HAP-1 (cell line): Measurements from ENCODE around the gene ZNF865.

Source experiments
- DNase-seq, 2 experiments: peaks; one replicate each; pipeline ENCODE4 v3.0.0-alpha.2; 2016 to 2020; ENCODE audit warnings: low spot score in 2 of 2
- H3K27me3 ChIP-seq: fragments of 250-450 bp; sonication (Bioruptor Pico); 2 replicates; pipeline ENCODE4 v1.5.1; 2020; ENCODE audit warnings: low read depth, mild to moderate bottlenecking, moderate library complexity
- H3K36me3 ChIP-seq: fragments of 250-450 bp; sonication (Bioruptor Pico); replicated peaks from 2 replicates; pipeline ENCODE4 v1.5.1; 2020; ENCODE audit warnings: mild to moderate bottlenecking
- H3K4me1 ChIP-seq: fragments of 250-450 bp; sonication (Bioruptor Pico); 2 replicates; pipeline ENCODE4 v1.5.1; 2020; ENCODE audit warnings: mild to moderate bottlenecking
- H3K4me3 ChIP-seq: fragments of 250-450 bp; sonication (Bioruptor Pico); 2 replicates; pipeline ENCODE4 v1.5.1; 2020; ENCODE audit warnings: mild to moderate bottlenecking, moderate library complexity
- H3K9me3 ChIP-seq: fragments of 250-450 bp; sonication (Bioruptor Pico); 2 replicates; pipeline ENCODE4 v1.5.1; 2020; ENCODE audit warnings: mild to moderate bottlenecking, moderate library complexity
- in situ Hi-C: fragments of 300-500 bp; cut with MboI; formaldehyde crosslinking; loops from 3 replicates; pipeline ENCODE4 v1.14.3; 2020; ENCODE audit warnings: low sequenced_read_pairs, inconsistent platforms, mixed read lengths

Gene ZNF865

DNA sequence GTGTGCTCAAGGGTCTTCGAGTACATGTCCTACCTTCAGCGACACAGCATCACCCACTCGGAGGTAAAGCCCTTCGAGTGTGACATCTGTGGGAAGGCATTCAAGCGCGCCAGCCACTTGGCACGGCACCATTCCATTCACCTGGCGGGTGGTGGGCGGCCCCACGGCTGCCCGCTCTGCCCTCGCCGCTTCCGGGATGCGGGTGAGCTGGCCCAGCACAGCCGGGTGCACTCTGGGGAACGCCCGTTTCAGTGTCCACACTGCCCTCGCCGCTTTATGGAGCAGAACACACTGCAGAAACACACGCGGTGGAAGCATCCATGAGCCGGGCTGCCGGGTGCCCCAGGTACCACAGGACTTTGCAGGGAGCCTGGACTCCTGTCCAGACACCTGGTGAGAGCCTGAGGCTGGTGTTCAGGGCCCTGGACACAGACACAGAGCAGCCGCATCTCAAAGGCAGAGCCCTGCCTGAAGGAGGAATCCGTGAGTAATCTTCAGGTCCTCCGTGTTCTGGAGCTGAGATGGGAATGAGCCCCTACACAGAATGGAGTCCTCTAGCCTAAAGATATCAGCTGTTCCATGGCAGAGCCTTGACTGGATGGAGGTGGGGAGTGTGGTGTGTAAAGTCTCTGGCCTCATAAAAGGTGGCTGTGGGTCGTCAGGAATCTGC is 39.5 kb downstream of the ZNF865 start:
- peak overlapping the region; percentile 78; the same call in 1 of the 2 replicates for H3K4me3 ChIP-seq
- peaks cover 25% of the 10 kb centered on the region for H3K36me3 ChIP-seq
- no peak for DNase-seq
- H3K9me3 ChIP-seq, result no peaks in the 10 kb centered on the region
- H3K27me3 ChIP-seq, result no peaks in the 10 kb centered on the region
- in situ Hi-C loops, result no loop called here
- peaks cover 21% of the 10 kb centered on the region for H3K4me1 ChIP-seq

DNA sequence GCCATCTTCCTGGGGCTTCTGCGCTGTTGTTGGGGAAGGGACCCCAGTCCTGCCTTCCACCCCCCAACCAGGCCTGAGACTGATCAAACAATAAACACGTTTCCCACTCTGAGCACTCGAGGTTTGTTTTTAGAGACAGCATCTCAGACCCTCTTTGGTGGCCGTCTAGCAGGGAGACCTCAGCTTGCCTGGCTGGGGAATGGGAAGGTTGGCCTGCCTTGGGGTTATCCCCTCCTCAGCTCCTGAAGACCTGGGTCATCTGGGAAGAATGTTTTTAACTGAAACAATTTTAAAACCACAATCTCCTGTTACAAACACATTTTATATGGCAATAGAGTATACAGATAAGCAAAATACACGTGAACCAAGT is 40.0 kb downstream of the ZNF865 start:
- no peak overlapping the region for H3K4me3 ChIP-seq
- H3K36me3 ChIP-seq, result peaks cover 25% of the 10 kb centered on the region
- no peaks in the 10 kb centered on the region for H3K9me3 ChIP-seq
- DNase-seq, result no peak
- peaks cover 16% of the 10 kb centered on the region for H3K4me1 ChIP-seq
- no peaks in the 10 kb centered on the region for H3K27me3 ChIP-seq
- in situ Hi-C loops, result no loop called here

DNA sequence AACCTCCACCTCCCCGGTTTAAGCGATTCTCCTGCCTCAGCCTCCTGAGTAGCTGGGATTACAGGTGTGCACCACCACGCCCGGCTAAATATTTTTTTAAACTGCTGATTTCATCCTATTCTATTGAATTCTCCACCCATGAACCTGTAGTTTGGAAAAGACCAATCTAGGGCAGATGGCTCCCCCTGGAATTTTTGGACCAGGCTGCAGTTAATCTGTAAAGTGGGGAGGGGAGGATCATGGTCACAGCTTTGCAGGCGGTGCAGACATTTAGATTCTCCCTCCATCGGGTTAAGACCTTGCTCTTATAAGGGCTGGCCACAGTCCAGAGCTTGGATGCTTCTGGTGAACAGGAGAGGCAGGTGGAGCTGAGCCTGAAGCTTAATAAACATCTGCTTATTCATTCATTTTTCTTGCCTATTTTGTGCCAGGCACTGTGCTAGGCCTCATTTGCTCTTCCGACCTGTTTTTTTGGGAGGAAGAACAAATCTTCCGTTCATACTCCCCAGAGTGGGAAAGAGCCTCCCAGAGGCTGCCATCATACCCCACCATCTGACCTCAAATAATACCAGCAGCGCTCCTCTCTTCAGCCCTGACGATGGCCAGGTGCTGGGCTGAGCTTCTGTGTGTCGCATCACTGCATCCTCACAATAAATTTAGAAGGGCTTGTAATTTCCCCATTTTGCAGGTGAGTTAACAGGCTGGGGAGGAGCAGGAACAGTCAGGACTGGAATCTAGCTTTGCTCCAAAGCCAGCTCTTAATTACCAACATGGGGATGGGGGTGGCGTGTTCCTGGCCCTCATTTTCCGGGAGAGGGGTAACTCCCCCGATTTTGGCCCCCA is 41.7 kb downstream of the ZNF865 start:
- Histone ChIP-seq H3K36me3 (peaks cover 25% of the 10 kb centered on the region), H3K4me3 (peak overlapping the region; percentile 96)
- in situ Hi-C loops, result no loop called here

DNA sequence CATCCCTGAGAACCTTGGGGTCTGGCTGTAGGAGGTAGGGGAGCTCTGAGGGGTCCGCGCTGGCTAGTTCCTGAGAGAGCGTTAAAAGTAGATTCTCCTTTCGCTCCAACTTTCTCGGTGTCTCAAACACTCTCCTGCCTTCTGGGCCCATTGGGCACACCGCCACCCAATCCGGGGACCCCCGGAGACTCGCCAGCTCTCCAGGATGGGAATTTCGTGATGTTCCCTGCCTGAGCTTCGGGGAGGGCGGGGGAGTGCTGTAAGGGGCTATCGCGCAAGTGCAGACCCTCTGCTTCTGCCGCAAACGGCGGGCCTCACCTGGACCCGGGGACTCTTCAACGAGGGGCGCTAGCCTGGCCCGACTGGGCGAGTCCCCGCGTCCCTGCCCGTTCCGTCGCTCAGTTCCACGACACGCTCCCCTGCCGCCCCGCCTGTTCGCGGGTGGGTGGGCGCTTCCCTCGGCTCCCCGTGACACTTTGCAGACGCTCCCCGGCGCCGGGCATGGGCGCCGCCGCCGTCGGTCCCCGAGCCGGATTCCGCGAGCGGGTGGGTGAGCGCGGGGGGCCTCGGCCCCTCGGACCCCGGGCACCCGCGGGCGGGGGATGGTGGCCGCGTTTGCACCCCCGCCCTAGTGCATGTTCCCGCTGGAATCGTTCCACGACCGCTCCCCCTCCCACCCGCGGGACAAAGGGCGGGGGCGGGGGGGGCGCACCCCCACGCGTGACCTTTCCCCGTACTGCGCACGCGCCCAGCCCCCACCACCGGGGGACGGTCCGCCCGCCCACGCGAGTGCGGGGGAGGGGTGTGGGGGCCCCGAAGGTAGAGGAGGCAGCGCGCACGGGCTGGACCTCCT is 42.5 kb downstream of the ZNF865 start, which contains the start of gene CCDC106:
Gene CCDC106 (plus strand): TSS at position 481 of the 853 bp plus-strand sequence. CDS start 835 bp downstream, outside the sequence.
- peak; percentile 72 to 88 for DNase-seq
- in situ Hi-C loops, result no loop called here
- Histone ChIP-seq H3K4me3 (peak within 1 kb of the TSS; percentile 96), H3K36me3 (peaks cover 25% of the 10 kb centered on the region), H3K9me3 (no peaks in the 10 kb centered on the region), H3K27me3 (no peaks in the 10 kb centered on the region), H3K4me1 (peaks cover 11% of the 10 kb centered on the region)

More for the DNA sequence above, 41.7 kb downstream of the ZNF865 start:
- Histone ChIP-seq H3K4me1 (peaks cover 15% of the 10 kb centered on the region), H3K9me3 (no peaks in the 10 kb centered on the region), H3K27me3 (no peaks in the 10 kb centered on the region)
- no peak for DNase-seq

DNA sequence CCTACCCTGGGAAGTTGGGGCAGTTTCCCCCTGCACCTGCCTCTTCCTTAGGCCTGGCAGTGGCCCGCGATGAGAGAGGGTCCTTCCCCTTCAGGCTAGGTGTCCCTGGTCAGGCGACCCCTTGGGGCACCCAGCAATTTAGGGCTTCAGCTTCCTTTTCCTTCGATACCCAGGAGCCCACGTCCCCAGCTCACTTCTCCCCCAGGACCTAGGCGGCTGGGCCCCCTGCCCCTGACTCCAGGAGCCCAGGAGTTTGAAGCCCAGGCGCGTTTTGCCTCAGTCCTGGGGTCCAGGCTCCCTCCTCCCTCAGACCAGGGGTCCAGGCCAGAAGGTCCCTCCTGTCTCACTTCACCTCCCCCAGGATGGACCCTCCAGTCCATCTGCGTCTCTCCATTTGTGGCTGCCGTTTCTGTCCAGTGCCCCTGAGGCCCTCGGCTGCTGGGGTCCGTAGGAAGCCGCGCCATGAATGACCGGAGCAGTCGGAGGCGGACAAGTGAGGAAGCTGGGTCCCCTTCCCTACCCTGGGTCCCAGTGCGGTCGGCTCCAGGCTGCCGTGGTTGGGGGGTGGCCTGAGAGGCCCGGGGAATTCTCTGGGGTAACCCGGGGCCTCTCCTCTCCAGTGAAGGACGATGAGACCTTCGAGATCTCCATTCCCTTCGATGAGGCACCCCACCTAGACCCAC is 43.3 kb downstream of the ZNF865 start:
- in situ Hi-C loops, result no loop called here
- no peaks in the 10 kb centered on the region for H3K9me3 ChIP-seq
- H3K4me1 ChIP-seq, result peaks cover 8% of the 10 kb centered on the region
- DNase-seq, result no peak
- peak overlapping the region; percentile 96 for H3K4me3 ChIP-seq
- H3K36me3 ChIP-seq, result peaks cover 25% of the 10 kb centered on the region
- H3K27me3 ChIP-seq, result no peaks in the 10 kb centered on the region

DNA sequence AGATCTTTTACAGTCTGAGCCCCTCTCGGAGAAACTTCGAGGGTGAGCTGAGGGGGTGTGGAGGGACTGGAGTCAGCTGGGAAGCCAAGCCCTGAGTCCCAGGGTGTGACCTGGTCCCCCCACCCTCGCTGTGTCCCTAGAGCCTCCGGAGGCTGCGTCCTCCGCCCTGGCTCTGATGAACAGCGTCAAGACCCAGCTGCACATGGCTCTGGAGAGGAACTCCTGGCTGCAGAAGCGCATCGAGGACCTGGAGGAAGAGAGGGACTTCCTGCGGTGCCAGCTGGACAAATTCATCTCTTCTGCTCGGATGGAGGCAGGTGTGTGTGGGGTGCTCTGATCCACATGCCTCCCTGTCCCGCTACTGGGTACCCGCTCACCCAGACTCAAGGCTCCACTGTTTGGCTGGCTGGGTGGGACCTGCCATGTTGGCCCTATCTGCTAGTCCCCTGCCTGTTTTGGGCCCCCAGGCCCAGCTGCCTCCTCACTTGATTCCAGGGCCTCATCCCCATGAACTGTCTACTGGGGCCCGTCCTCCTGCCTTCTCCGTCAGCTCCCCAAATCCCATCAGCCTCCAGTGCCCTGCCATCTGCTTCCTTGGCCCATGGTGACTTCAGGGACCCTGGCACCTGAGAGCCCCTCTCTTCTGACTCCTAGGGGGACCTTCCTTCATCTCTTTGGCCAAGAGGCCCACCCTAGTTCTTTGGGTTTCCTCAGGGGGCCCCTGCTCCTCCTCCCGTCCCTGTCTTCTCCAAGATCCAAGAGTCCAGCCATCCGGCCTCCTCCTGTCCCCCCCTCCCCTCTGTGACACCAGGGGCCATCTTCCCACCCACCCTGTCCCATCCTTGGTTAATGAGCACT is 44.0 kb downstream of the ZNF865 start:
- Histone ChIP-seq H3K4me1 (peaks cover 8% of the 10 kb centered on the region), H3K9me3 (no peaks in the 10 kb centered on the region), H3K27me3 (no peaks in the 10 kb centered on the region), H3K4me3 (peak overlapping the region; percentile 96), H3K36me3 (peaks cover 23% of the 10 kb centered on the region)
- DNase-seq, result no peak
- in situ Hi-C loops, result loop anchor here (25.0 kb wide), 2 partner anchors 1187 to 1462 kb away; partner anchors contain the start of genes CDC42EP5, LENG9, MBOAT7 and TSEN34

DNA sequence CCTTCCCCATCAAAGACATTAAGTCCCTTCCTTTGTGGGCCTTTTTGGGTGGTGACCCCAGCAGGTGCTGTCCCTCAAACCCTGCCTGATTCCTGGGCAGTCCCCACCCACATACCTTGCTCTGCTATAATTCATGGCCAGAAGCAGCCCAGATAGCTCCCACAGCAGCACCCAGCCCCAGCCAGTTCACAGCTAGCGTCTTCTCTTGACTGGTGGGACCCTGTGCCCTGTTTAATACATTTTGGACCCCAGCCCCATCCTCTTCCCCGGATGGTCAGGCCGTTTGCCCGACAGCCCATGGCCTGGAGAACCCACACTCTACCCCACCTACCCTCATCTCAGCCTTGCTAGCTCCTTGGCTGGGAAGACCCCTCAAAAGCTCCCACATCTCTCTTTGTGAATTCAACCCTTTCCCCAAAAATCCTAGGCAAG is 44.7 kb downstream of the ZNF865 start:
- Histone ChIP-seq H3K9me3 (no peaks in the 10 kb centered on the region), H3K4me1 (peaks cover 8% of the 10 kb centered on the region), H3K27me3 (no peaks in the 10 kb centered on the region), H3K36me3 (peaks cover 19% of the 10 kb centered on the region), H3K4me3 (no peak overlapping the region)
- DNase-seq, result no peak
- in situ Hi-C loops, result loop anchor here (25.0 kb wide), 2 partner anchors 1188 to 1463 kb away; partner anchors contain the start of genes CDC42EP5, LENG9, MBOAT7 and TSEN34

DNA sequence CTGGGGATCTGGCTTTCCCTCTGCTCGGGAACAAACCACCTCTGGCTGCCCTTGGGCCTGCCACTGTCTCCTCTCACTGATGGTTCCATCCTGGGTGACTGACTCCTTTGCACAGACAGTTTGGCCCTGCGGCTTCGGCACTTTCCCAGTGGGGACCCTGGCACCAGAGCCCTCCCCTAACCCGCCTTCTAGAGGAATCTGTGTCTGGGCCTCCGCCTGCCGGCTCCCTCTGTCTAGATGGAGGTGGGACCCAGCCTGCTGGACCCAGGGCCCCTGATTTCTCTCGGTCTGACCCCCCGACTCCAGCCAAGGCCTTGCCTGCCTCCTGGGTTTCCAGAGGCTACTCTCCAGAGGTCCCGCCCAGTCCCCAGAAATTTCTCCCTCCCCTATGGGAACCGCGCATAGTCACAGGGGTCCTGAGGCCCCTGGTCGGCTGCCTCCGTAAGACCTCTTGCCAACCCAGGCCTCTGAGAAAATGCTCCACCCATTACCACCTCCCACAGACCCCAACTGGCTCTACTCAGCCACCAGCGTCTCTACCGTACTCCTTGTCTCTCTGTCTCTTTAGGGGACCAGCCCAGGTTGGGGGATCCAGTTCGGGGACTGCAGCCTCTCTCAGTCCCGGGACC is 45.3 kb downstream of the ZNF865 start:
- Histone ChIP-seq H3K4me1 (peaks cover 8% of the 10 kb centered on the region), H3K4me3 (no peak overlapping the region), H3K36me3 (peaks cover 17% of the 10 kb centered on the region), H3K9me3 (no peaks in the 10 kb centered on the region), H3K27me3 (no peaks in the 10 kb centered on the region)
- no peak for DNase-seq
- in situ Hi-C loops, result loop anchor here (25.0 kb wide), 2 partner anchors 1188 to 1463 kb away; partner anchors contain the start of genes CDC42EP5, LENG9, MBOAT7 and TSEN34

DNA sequence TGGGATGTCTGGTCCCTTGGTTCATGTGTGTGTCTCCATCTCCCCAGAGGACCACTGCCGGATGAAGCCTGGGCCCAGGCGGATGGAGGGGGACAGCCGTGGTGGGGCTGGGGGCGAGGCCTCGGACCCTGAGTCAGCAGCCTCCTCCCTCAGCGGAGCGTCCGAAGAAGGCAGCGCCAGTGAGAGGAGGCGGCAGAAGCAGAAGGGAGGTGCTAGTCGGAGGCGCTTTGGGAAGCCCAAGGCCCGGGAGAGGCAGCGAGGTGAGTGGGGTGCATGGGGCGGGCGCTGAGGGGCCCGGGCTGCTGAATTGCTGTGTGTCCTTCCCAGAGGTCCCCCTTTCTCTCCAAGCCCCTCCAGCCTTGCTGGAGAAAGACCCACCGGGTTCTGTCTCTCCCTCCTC is 45.8 kb downstream of the ZNF865 start:
- Histone ChIP-seq H3K4me3 (no peak overlapping the region), H3K4me1 (peaks cover 8% of the 10 kb centered on the region), H3K36me3 (peaks cover 21% of the 10 kb centered on the region), H3K9me3 (no peaks in the 10 kb centered on the region), H3K27me3 (no peaks in the 10 kb centered on the region)
- in situ Hi-C loops, result loop anchor here (25.0 kb wide), 2 partner anchors 1189 to 1464 kb away; partner anchors contain the start of genes CDC42EP5, LENG9, MBOAT7 and TSEN34
- DNase-seq, result no peak

DNA sequence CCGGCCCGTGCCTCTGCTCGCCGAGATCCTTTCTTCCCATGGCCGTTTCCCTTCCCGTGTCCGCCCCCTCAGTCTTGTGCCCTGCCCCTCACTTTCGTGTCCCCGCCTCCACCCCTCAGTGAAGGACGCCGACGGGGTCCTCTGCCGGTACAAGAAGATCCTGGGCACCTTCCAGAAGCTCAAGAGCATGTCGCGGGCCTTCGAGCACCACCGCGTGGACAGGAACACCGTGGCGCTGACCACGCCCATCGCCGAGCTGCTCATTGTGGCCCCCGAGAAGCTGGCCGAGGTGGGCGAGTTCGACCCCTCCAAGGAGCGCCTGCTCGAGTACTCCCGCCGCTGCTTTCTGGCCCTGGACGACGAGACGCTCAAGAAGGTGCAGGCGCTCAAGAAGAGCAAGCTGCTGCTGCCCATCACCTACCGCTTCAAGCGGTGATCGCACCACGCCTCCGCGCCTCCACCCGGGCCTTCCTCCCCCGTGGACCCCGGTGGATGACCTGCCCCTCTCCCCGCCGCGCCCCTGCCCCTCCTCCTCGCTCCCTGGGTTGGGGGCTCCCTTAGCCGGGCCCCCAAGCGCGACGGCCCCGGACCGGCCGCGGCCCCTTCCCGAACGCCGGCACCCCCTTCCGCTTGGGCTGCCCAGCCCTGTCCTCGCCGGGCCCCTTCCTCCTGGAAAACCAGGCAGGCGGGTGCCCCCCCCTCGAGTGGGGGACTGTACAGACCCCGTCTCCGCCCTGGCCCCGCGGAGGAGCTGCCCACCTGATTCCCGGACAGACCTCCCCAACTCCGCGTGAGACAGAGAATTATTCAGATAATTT is 47.1 kb downstream of the ZNF865 start:
- in situ Hi-C loops, result loop anchor here (25.0 kb wide), 2 partner anchors 1190 to 1465 kb away; partner anchors contain the start of genes CDC42EP5, LENG9, MBOAT7 and TSEN34
- H3K4me3 ChIP-seq, result no peak overlapping the region
- peaks cover 6% of the 10 kb centered on the region for H3K4me1 ChIP-seq
- H3K9me3 ChIP-seq, result no peaks in the 10 kb centered on the region
- H3K27me3 ChIP-seq, result no peaks in the 10 kb centered on the region
- H3K36me3 ChIP-seq, result peaks cover 19% of the 10 kb centered on the region
- DNase-seq, result no peak
